ENCODE data around the gene NDUFAF2.
A peak's percentile ranks its signal among the peaks of the same experiment; 100 is the strongest.

Gene NDUFAF2

GRCh38 chr5:61019642-61020041 lies 74.6 kb downstream of the NDUFAF2 start:
- no peak overlapping the region for H3K27ac Mint-ChIP-seq
- no peak overlapping the region for H3K4me3 Mint-ChIP-seq
- no peaks in the 10 kb centered on the region for H3K4me1 Mint-ChIP-seq
- H3K27me3 Mint-ChIP-seq (ENCODE audit: low read depth, poor library complexity) = no peaks in the 10 kb centered on the region
- H3K36me3 Mint-ChIP-seq (ENCODE audit: low read depth) = no peaks in the 10 kb centered on the region
- no peak for TF ChIP-seq CTCF (IDR thresholded peaks at IDR 0.05)
- DNase-seq = no peak
- H3K9me3 Mint-ChIP-seq = no peaks in the 10 kb centered on the region

- no peak for DNase-seq
- Mint-ChIP-seq H3K36me3 (ENCODE audit: low read depth) (no peaks in the 10 kb centered on the region), H3K9me3 (no peaks in the 10 kb centered on the region), H3K27ac (peak overlapping the region; percentile 69), H3K4me1 (no peaks in the 10 kb centered on the region), H3K4me3 (no peak overlapping the region), H3K27me3 (ENCODE audit: low read depth, poor library complexity) (no peaks in the 10 kb centered on the region)
- no peak for TF ChIP-seq CTCF (IDR thresholded peaks at IDR 0.05)
Measured at GRCh38 chr5:61020415-61020814, 75.4 kb downstream of the NDUFAF2 start.

- Mint-ChIP-seq H3K27ac (no peak overlapping the region), H3K4me3 (no peak overlapping the region)
Measured at GRCh38 chr5:61023131-61023530, 78.1 kb downstream of the NDUFAF2 start.

GRCh38 chr5:61026004-61026403 lies 81.0 kb downstream of the NDUFAF2 start:
- no peak for TF ChIP-seq CTCF (IDR thresholded peaks at IDR 0.05)
- peaks cover 12% of the 10 kb centered on the region for H3K4me1 Mint-ChIP-seq
- peak overlapping the region; percentile 34 for H3K27ac Mint-ChIP-seq
- H3K36me3 Mint-ChIP-seq (ENCODE audit: low read depth) = no peaks in the 10 kb centered on the region
- H3K27me3 Mint-ChIP-seq (ENCODE audit: low read depth, poor library complexity) = no peaks in the 10 kb centered on the region
- no peak overlapping the region for H3K4me3 Mint-ChIP-seq
- no peaks in the 10 kb centered on the region for H3K9me3 Mint-ChIP-seq
- no peak for DNase-seq

More at GRCh38 chr5:61023131-61023530, 78.1 kb downstream of the NDUFAF2 start:
- H3K4me1 Mint-ChIP-seq = no peaks in the 10 kb centered on the region
- H3K9me3 Mint-ChIP-seq = no peaks in the 10 kb centered on the region
- no peak for DNase-seq
- TF ChIP-seq CTCF (IDR thresholded peaks at IDR 0.05) = no peak
- no peaks in the 10 kb centered on the region for H3K36me3 Mint-ChIP-seq (ENCODE audit: low read depth)
- no peaks in the 10 kb centered on the region for H3K27me3 Mint-ChIP-seq (ENCODE audit: low read depth, poor library complexity)

GRCh38 chr5:61028382-61028781 lies 83.4 kb downstream of the NDUFAF2 start:
- no peak for TF ChIP-seq CTCF (IDR thresholded peaks at IDR 0.05)
- no peaks in the 10 kb centered on the region for H3K27me3 Mint-ChIP-seq (ENCODE audit: low read depth, poor library complexity)
- H3K27ac Mint-ChIP-seq = no peak overlapping the region
- H3K4me1 Mint-ChIP-seq = peaks cover 12% of the 10 kb centered on the region
- peaks cover 12% of the 10 kb centered on the region for H3K36me3 Mint-ChIP-seq (ENCODE audit: low read depth)
- no peak overlapping the region for H3K4me3 Mint-ChIP-seq
- H3K9me3 Mint-ChIP-seq = peaks cover 14% of the 10 kb centered on the region
- DNase-seq = no peak

GRCh38 chr5:61029456-61030162 lies 84.6 kb downstream of the NDUFAF2 start:
- Mint-ChIP-seq H3K27ac (peak overlapping the region; percentile 63), H3K9me3 (peaks cover 14% of the 10 kb centered on the region), H3K4me1 (peaks cover 12% of the 10 kb centered on the region), H3K36me3 (ENCODE audit: low read depth) (peaks cover 12% of the 10 kb centered on the region), H3K4me3 (no peak overlapping the region), H3K27me3 (ENCODE audit: low read depth, poor library complexity) (no peaks in the 10 kb centered on the region)
- no peak for TF ChIP-seq CTCF (IDR thresholded peaks at IDR 0.05)
- DNase-seq = peak; percentile 18
